Activated CD4-positive, alpha-beta memory T cell treated with anti-CD3 and anti-CD28 coated beads, Interleukin-2, amount 10 ng/mL, durations not matched to agents 7 days and 5 days (primary cell): ENCODE results near the gene BLTP2. TPM values are rescaled to one million over a fixed set of nuclear protein-coding genes. Genes with fewer than 3 reads are reported as not detected.

Experiments used
- CTCF ChIA-PET: fragments of 350-600 bp; sonication (Branson Sonifier 250); formaldehyde crosslinking; loops from one replicate; lab custom pipeline; 2021; ENCODE audit warnings: antibody characterized with exemption, inconsistent platforms; lab: Charles Lee
- POLR2A ChIA-PET: fragments of 350-600 bp; sonication (Branson Sonifier 250); formaldehyde crosslinking; loops from one replicate; lab custom pipeline; 2021; ENCODE audit warnings: antibody characterized with exemption; lab: Charles Lee
- DNase-seq: peaks from one replicate; pipeline ENCODE4 v3.0.0-alpha.2; 2020
- H3K27ac Mint-ChIP-seq: one replicate; pipeline ENCODE4 v1.8.0; 2021; ENCODE audit warnings: mild to moderate bottlenecking, mixed read lengths
- H3K27me3 Mint-ChIP-seq: one replicate; pipeline ENCODE4 v1.8.0; 2021; ENCODE audit warnings: mixed read lengths
- H3K36me3 Mint-ChIP-seq: one replicate; pipeline ENCODE4 v1.8.0; 2021; ENCODE audit warnings: low read depth, mixed read lengths
- H3K4me1 Mint-ChIP-seq: one replicate; pipeline ENCODE4 v1.8.0; 2021; ENCODE audit warnings: mixed read lengths
- H3K4me3 Mint-ChIP-seq: one replicate; pipeline ENCODE4 v1.8.0; 2021; ENCODE audit warnings: mild to moderate bottlenecking, mixed read lengths
- H3K9me3 Mint-ChIP-seq: one replicate; pipeline ENCODE4 v1.8.0; 2021; ENCODE audit warnings: mixed read lengths
- total RNA-seq, 2 experiments: library from RNA; stranded (reverse); gene quantifications; one replicate each; pipeline ENCODE4 v1.2.3, GENCODE V29; 2021

Gene BLTP2
- 100 to 1,000 TPM; 120 to 128 TPM for total RNA-seq

GRCh38 chr17:28644787-28645575 lies at the start of gene BLTP2:
BLTP2 (minus strand) TSS chr17:28645158; CDS start chr17:28645056, 102 bp downstream.
- peak within 1 kb of the TSS; percentile 86 for H3K27ac Mint-ChIP-seq
- CTCF ChIA-PET: interaction anchor here (0.7 to 5.1 kb wide), 15 partner anchors 13 to 109 kb away, joined by 3 to 80 read pairs (median 5); partner anchors contain the start of genes NEK8, PROCA1, RPL23A and SDF2
- peaks cover 42% of the 10 kb centered on the region for H3K4me1 Mint-ChIP-seq
- POLR2A ChIA-PET: interaction anchor here (0.6 to 7.6 kb wide), 25 partner anchors 11 to 495 kb away, joined by 3 to 115 read pairs (median 4); partner anchors contain the start of genes ALDOC, DHRS13, FLOT2 and NEK8
- peak; percentile 97 for DNase-seq
- peaks cover 62% of the 10 kb centered on the region for H3K36me3 Mint-ChIP-seq
- no peaks in the 10 kb centered on the region for H3K27me3 Mint-ChIP-seq
- H3K9me3 Mint-ChIP-seq: no peaks in the 10 kb centered on the region
- H3K4me3 Mint-ChIP-seq: peak within 1 kb of the TSS; percentile 93

GRCh38 chr17:28693869-28694268 lies 48.9 kb upstream of the BLTP2 start:
- H3K27ac Mint-ChIP-seq: no peak overlapping the region
- H3K27me3 Mint-ChIP-seq: no peaks in the 10 kb centered on the region
- peaks cover 74% of the 10 kb centered on the region for H3K36me3 Mint-ChIP-seq
- POLR2A ChIA-PET: interaction anchor here (1.5 to 2.0 kb wide), 2 partner anchors 12 to 17 kb away, joined by 4 to 6 read pairs; no protein-coding TSS in a partner anchor
- CTCF ChIA-PET: no interaction called here
- H3K4me3 Mint-ChIP-seq: no peak overlapping the region
- H3K4me1 Mint-ChIP-seq: no peaks in the 10 kb centered on the region
- H3K9me3 Mint-ChIP-seq: no peaks in the 10 kb centered on the region
- DNase-seq: no peak

GRCh38 chr17:28689011-28689410 lies 44.1 kb upstream of the BLTP2 start:
- Mint-ChIP-seq H3K4me3 (no peak overlapping the region), H3K36me3 (peaks cover 78% of the 10 kb centered on the region), H3K9me3 (no peaks in the 10 kb centered on the region), H3K4me1 (no peaks in the 10 kb centered on the region), H3K27me3 (no peaks in the 10 kb centered on the region), H3K27ac (no peak overlapping the region)
- POLR2A ChIA-PET: no interaction called here
- no peak for DNase-seq
- CTCF ChIA-PET: no interaction called here

GRCh38 chr17:28688481-28688880 lies 43.5 kb upstream of the BLTP2 start:
- ChIA-PET CTCF (interaction anchor here (1.0 kb wide), 1 partner anchor 22 kb away, joined by 4 read pairs; no protein-coding TSS in a partner anchor), POLR2A (interaction anchor here (0.7 kb wide), 1 partner anchor 73 kb away, joined by 3 read pairs; no protein-coding TSS in a partner anchor)
- H3K27me3 Mint-ChIP-seq: no peaks in the 10 kb centered on the region
- no peak overlapping the region for H3K27ac Mint-ChIP-seq
- H3K4me1 Mint-ChIP-seq: no peaks in the 10 kb centered on the region
- H3K36me3 Mint-ChIP-seq: peaks cover 76% of the 10 kb centered on the region
- H3K4me3 Mint-ChIP-seq: no peak overlapping the region
- no peak for DNase-seq
- no peaks in the 10 kb centered on the region for H3K9me3 Mint-ChIP-seq

GRCh38 chr17:28686296-28686695 lies 41.3 kb upstream of the BLTP2 start:
- Mint-ChIP-seq H3K9me3 (no peaks in the 10 kb centered on the region), H3K27me3 (no peaks in the 10 kb centered on the region), H3K4me1 (no peaks in the 10 kb centered on the region), H3K36me3 (peaks cover 85% of the 10 kb centered on the region), H3K4me3 (no peak overlapping the region), H3K27ac (no peak overlapping the region)
- ChIA-PET CTCF (no interaction called here), POLR2A (no interaction called here)
- no peak for DNase-seq

GRCh38 chr17:28685366-28685765 lies 40.4 kb upstream of the BLTP2 start:
- no peak for DNase-seq
- Mint-ChIP-seq H3K9me3 (no peaks in the 10 kb centered on the region), H3K27me3 (no peaks in the 10 kb centered on the region), H3K36me3 (peaks cover 85% of the 10 kb centered on the region), H3K4me3 (no peak overlapping the region), H3K27ac (no peak overlapping the region), H3K4me1 (no peaks in the 10 kb centered on the region)
- ChIA-PET POLR2A (no interaction called here), CTCF (no interaction called here)

GRCh38 chr17:28684963-28685362 lies 40.0 kb upstream of the BLTP2 start:
- ChIA-PET CTCF (no interaction called here), POLR2A (no interaction called here)
- Mint-ChIP-seq H3K9me3 (no peaks in the 10 kb centered on the region), H3K27ac (no peak overlapping the region), H3K4me3 (no peak overlapping the region), H3K36me3 (peaks cover 81% of the 10 kb centered on the region), H3K27me3 (no peaks in the 10 kb centered on the region), H3K4me1 (no peaks in the 10 kb centered on the region)
- DNase-seq: no peak

- no peaks in the 10 kb centered on the region for H3K4me1 Mint-ChIP-seq
- peaks cover 72% of the 10 kb centered on the region for H3K36me3 Mint-ChIP-seq
- H3K9me3 Mint-ChIP-seq: no peaks in the 10 kb centered on the region
- POLR2A ChIA-PET: interaction anchor here (1.6 kb wide), 1 partner anchor 11 kb away, joined by 4 read pairs; no protein-coding TSS in a partner anchor
- no peaks in the 10 kb centered on the region for H3K27me3 Mint-ChIP-seq
- H3K27ac Mint-ChIP-seq: no peak overlapping the region
- CTCF ChIA-PET: interaction anchor here (1.0 kb wide), 1 partner anchor 36 kb away, joined by 3 read pairs; no protein-coding TSS in a partner anchor
- no peak overlapping the region for H3K4me3 Mint-ChIP-seq
- no peak for DNase-seq
Observed at GRCh38 chr17:28682655-28683054, 37.7 kb upstream of the BLTP2 start.

GRCh38 chr17:28675980-28676379 lies 31.0 kb upstream of the BLTP2 start:
- H3K27me3 Mint-ChIP-seq: no peaks in the 10 kb centered on the region
- H3K36me3 Mint-ChIP-seq: peaks cover 69% of the 10 kb centered on the region
- H3K9me3 Mint-ChIP-seq: no peaks in the 10 kb centered on the region
- H3K4me3 Mint-ChIP-seq: no peak overlapping the region
- H3K27ac Mint-ChIP-seq: no peak overlapping the region
- no peaks in the 10 kb centered on the region for H3K4me1 Mint-ChIP-seq
- peak; percentile 19 for DNase-seq
- POLR2A ChIA-PET: interaction anchor here (1.2 to 2.1 kb wide), 4 partner anchors 13 to 76 kb away, joined by 3 to 10 read pairs (median 4); partner anchors contain the start of genes BLTP2, SDF2 and SUPT6H
- CTCF ChIA-PET: interaction anchor here (0.8 to 2.7 kb wide), 9 partner anchors 12 to 51 kb away, joined by 3 to 11 read pairs (median 4); partner anchors contain the start of genes BLTP2 and PROCA1

GRCh38 chr17:28675490-28675889 lies 30.5 kb upstream of the BLTP2 start:
- no peaks in the 10 kb centered on the region for H3K4me1 Mint-ChIP-seq
- POLR2A ChIA-PET: interaction anchor here (0.7 to 2.1 kb wide), 5 partner anchors 13 to 76 kb away, joined by 3 to 10 read pairs (median 3); partner anchors contain the start of genes BLTP2, SDF2 and SUPT6H
- peaks cover 71% of the 10 kb centered on the region for H3K36me3 Mint-ChIP-seq
- H3K9me3 Mint-ChIP-seq: no peaks in the 10 kb centered on the region
- DNase-seq: no peak
- H3K4me3 Mint-ChIP-seq: no peak overlapping the region
- CTCF ChIA-PET: interaction anchor here (0.9 to 2.7 kb wide), 7 partner anchors 12 to 51 kb away, joined by 3 to 11 read pairs (median 6); partner anchors contain the start of gene BLTP2
- H3K27ac Mint-ChIP-seq: no peak overlapping the region
- no peaks in the 10 kb centered on the region for H3K27me3 Mint-ChIP-seq

- Mint-ChIP-seq H3K27me3 (no peaks in the 10 kb centered on the region), H3K4me3 (no peak overlapping the region), H3K27ac (no peak overlapping the region), H3K36me3 (peaks cover 54% of the 10 kb centered on the region), H3K9me3 (no peaks in the 10 kb centered on the region), H3K4me1 (peaks cover 14% of the 10 kb centered on the region)
- ChIA-PET POLR2A (interaction anchor here (2.0 kb wide), 1 partner anchor 41 kb away, joined by 5 read pairs; no protein-coding TSS in a partner anchor), CTCF (no interaction called here)
- no peak for DNase-seq
Observed at GRCh38 chr17:28669918-28670317, 25.0 kb upstream of the BLTP2 start.

- ChIA-PET POLR2A (interaction anchor here (1.0 to 1.6 kb wide), 3 partner anchors 22 to 68 kb away, joined by 3 to 5 read pairs (median 4); no protein-coding TSS in a partner anchor), CTCF (interaction anchor here (0.6 to 1.7 kb wide), 7 partner anchors 22 to 97 kb away, joined by 3 to 6 read pairs (median 4); partner anchors contain the start of genes BLTP2, PROCA1 and RPL23A)
- Mint-ChIP-seq H3K4me1 (peaks cover 34% of the 10 kb centered on the region), H3K9me3 (no peaks in the 10 kb centered on the region), H3K27me3 (no peaks in the 10 kb centered on the region), H3K4me3 (no peak overlapping the region), H3K27ac (no peak overlapping the region), H3K36me3 (peaks cover 50% of the 10 kb centered on the region)
- DNase-seq: no peak
Observed at GRCh38 chr17:28667870-28668269, 22.9 kb upstream of the BLTP2 start.

GRCh38 chr17:28665994-28666393 lies 21.0 kb upstream of the BLTP2 start:
- Mint-ChIP-seq H3K4me1 (peaks cover 41% of the 10 kb centered on the region), H3K4me3 (no peak overlapping the region), H3K9me3 (no peaks in the 10 kb centered on the region), H3K36me3 (peaks cover 44% of the 10 kb centered on the region), H3K27me3 (no peaks in the 10 kb centered on the region), H3K27ac (no peak overlapping the region)
- no peak for DNase-seq
- ChIA-PET POLR2A (no interaction called here), CTCF (no interaction called here)
